Progenitor cell of endocrine pancreas (in vitro differentiated cells): ENCODE results near the gene NHERF1. TPM values are rescaled to one million over a fixed set of nuclear protein-coding genes. Genes with fewer than 3 reads are reported as not detected.

Source experiments
- DNase-seq: peaks from one replicate; pipeline ENCODE4 v3.0.0; 2021; ENCODE audit warnings: low spot score; ENCODE audit not compliant: unreplicated experiment
- H3K27ac Mint-ChIP-seq: 2 replicates; pipeline ENCODE4 v1.8.0; 2021; ENCODE audit warnings: mild to moderate bottlenecking, moderate library complexity, mixed read lengths
- H3K27me3 Mint-ChIP-seq: 2 replicates; pipeline ENCODE4 v1.8.0; 2021; ENCODE audit warnings: mixed read lengths
- H3K36me3 Mint-ChIP-seq: 2 replicates; pipeline ENCODE4 v1.8.0; 2022; ENCODE audit warnings: mixed read lengths; ENCODE audit not compliant: insufficient read depth
- H3K4me1 Mint-ChIP-seq: 2 replicates; pipeline ENCODE4 v1.8.0; 2021; ENCODE audit warnings: low read depth, mixed read lengths
- H3K4me3 Mint-ChIP-seq: 2 replicates; pipeline ENCODE4 v1.8.0; 2021; ENCODE audit warnings: low read depth, mild to moderate bottlenecking, moderate library complexity, mixed read lengths
- H3K9me3 Mint-ChIP-seq: 2 replicates; pipeline ENCODE4 v1.8.0; 2021; ENCODE audit warnings: low read depth, mixed read lengths
- CTCF ChIP-seq: fragments of 200-600 bp; sonication (generic); IDR thresholded peaks from one replicate; pipeline ENCODE4 v1.5.0; 2021; ENCODE audit warnings: antibody characterized with exemption, mild to moderate bottlenecking; ENCODE audit not compliant: unreplicated experiment
- total RNA-seq: library from RNA; stranded (reverse); gene quantifications from 2 replicates; pipeline ENCODE4 v1.2.1, GENCODE V29; 2021

Gene NHERF1
- total RNA-seq, 1 donor from 2014 or later, result 143 TPM

- no peak for DNase-seq
- Mint-ChIP-seq H3K4me1 (peaks cover 4% of the 10 kb centered on the region), H3K27ac (no peak overlapping the region), H3K9me3 (no peaks in the 10 kb centered on the region), H3K27me3 (peaks cover 15% of the 10 kb centered on the region), H3K36me3 (no peaks in the 10 kb centered on the region), H3K4me3 (no peak overlapping the region)
- no peak for TF ChIP-seq CTCF
Observed at GRCh38 chr17:74720506-74720905, 27.9 kb upstream of the NHERF1 start.

- no peak overlapping the region for H3K4me3 Mint-ChIP-seq
- peaks cover 4% of the 10 kb centered on the region for H3K4me1 Mint-ChIP-seq
- DNase-seq, result no peak
- no peak overlapping the region for H3K27ac Mint-ChIP-seq
- H3K36me3 Mint-ChIP-seq, result no peaks in the 10 kb centered on the region
- TF ChIP-seq CTCF, result no peak
- no peaks in the 10 kb centered on the region for H3K9me3 Mint-ChIP-seq
- peaks cover 12% of the 10 kb centered on the region for H3K27me3 Mint-ChIP-seq
Observed at GRCh38 chr17:74722782-74723181, 25.6 kb upstream of the NHERF1 start.

GRCh38 chr17:74723891-74724290, 24.5 kb upstream of the NHERF1 start:
- no peak overlapping the region for H3K27ac Mint-ChIP-seq
- no peak for DNase-seq
- H3K27me3 Mint-ChIP-seq, result peaks cover 9% of the 10 kb centered on the region
- TF ChIP-seq CTCF, result no peak
- no peaks in the 10 kb centered on the region for H3K36me3 Mint-ChIP-seq
- H3K9me3 Mint-ChIP-seq, result no peaks in the 10 kb centered on the region
- H3K4me1 Mint-ChIP-seq, result peaks cover 4% of the 10 kb centered on the region
- H3K4me3 Mint-ChIP-seq, result no peak overlapping the region

- DNase-seq, result no peak
- TF ChIP-seq CTCF, result no peak
- H3K36me3 Mint-ChIP-seq, result no peaks in the 10 kb centered on the region
- peaks cover 3% of the 10 kb centered on the region for H3K4me1 Mint-ChIP-seq
- peaks cover 8% of the 10 kb centered on the region for H3K27me3 Mint-ChIP-seq
- no peak overlapping the region for H3K27ac Mint-ChIP-seq
- H3K9me3 Mint-ChIP-seq, result no peaks in the 10 kb centered on the region
- H3K4me3 Mint-ChIP-seq, result no peak overlapping the region
Observed at GRCh38 chr17:74725111-74725510, 23.3 kb upstream of the NHERF1 start.

GRCh38 chr17:74728033-74728701, 20.3 kb upstream of the NHERF1 start:
- Mint-ChIP-seq H3K9me3 (no peaks in the 10 kb centered on the region), H3K27me3 (peaks cover 3% of the 10 kb centered on the region), H3K4me1 (no peaks in the 10 kb centered on the region), H3K4me3 (no peak overlapping the region), H3K27ac (no peak overlapping the region), H3K36me3 (no peaks in the 10 kb centered on the region)
- no peak for TF ChIP-seq CTCF
- DNase-seq, result no peak
